Stomach smooth muscle (tissue), 2 donors: ENCODE measurements around the gene PRRC2C.
"Not testable (repeated sequence)": the region's sequence is repeated elsewhere in the genome, so short reads cannot be mapped to it uniquely, and the experiment has no call there.

Experiments used
- H3K27ac ChIP-seq: one replicate; pipeline ENCODE4 v1.7.0; 2013; ENCODE audit warnings: mild to moderate bottlenecking, low read length, inconsistent platforms
- H3K27me3 ChIP-seq, 2 donors: one replicate each; pipeline ENCODE4 v1.7.0; 2013; ENCODE audit warnings: low read length in 2 of 2; ENCODE audit not compliant: insufficient read depth in 2 of 2, control insufficient read depth in 1 of 2
- H3K36me3 ChIP-seq, 2 donors: one replicate each; pipeline ENCODE4 v1.7.0; 2013; ENCODE audit warnings: low read length in 2 of 2; ENCODE audit not compliant: control insufficient read depth in 2 of 2, insufficient read depth in 2 of 2
- H3K4me1 ChIP-seq: one replicate; pipeline ENCODE4 v1.7.0; 2013; ENCODE audit warnings: low read length; ENCODE audit not compliant: control insufficient read depth, insufficient read depth
- H3K4me3 ChIP-seq, 2 donors: one replicate each; pipeline ENCODE4 v1.7.0; 2013; ENCODE audit warnings: low read length in 2 of 2
- H3K9ac ChIP-seq, 2 donors: one replicate each; pipeline ENCODE4 v1.7.0; 2013; ENCODE audit warnings: low read length in 2 of 2, mild to moderate bottlenecking in 1 of 2
- H3K9me3 ChIP-seq, 2 donors: one replicate each; pipeline ENCODE4 v1.7.0; 2013; ENCODE audit warnings: low read length in 2 of 2; ENCODE audit not compliant: control insufficient read depth in 2 of 2
- donor health status: healthy.
- donor health status: Pancreatic carcinoma.

Gene PRRC2C

GRCh38 chr1:171582589-171582988 is 97.3 kb downstream of the PRRC2C start:
- Histone ChIP-seq H3K27me3 (no peaks in the 10 kb centered on the region), H3K4me3 (no peak overlapping the region), H3K9me3 (no peaks in the 10 kb centered on the region), H3K36me3 (peaks cover 30 to 51% of the 10 kb centered on the region in 2 donors), H3K4me1 (no peaks in the 10 kb centered on the region), H3K9ac (no peak overlapping the region), H3K27ac (no peak overlapping the region)

GRCh38 chr1:171583591-171584201 is 98.4 kb downstream of the PRRC2C start:
- peaks cover 32 to 48% of the 10 kb centered on the region in 2 donors for H3K36me3 ChIP-seq
- H3K4me3 ChIP-seq = no peak overlapping the region
- no peaks in the 10 kb centered on the region for H3K9me3 ChIP-seq
- no peak overlapping the region for H3K9ac ChIP-seq
- no peak overlapping the region for H3K27ac ChIP-seq
- no peaks in the 10 kb centered on the region for H3K4me1 ChIP-seq
- no peaks in the 10 kb centered on the region for H3K27me3 ChIP-seq

- no peak overlapping the region for H3K9ac ChIP-seq
- no peaks in the 10 kb centered on the region for H3K4me1 ChIP-seq
- H3K36me3 ChIP-seq = peaks cover 25 to 43% of the 10 kb centered on the region in 2 donors
- no peak overlapping the region for H3K27ac ChIP-seq
- no peak overlapping the region for H3K4me3 ChIP-seq
- H3K9me3 ChIP-seq = no peaks in the 10 kb centered on the region
- no peaks in the 10 kb centered on the region for H3K27me3 ChIP-seq
Observed at GRCh38 chr1:171585715-171586114, 100.4 kb downstream of the PRRC2C start.

GRCh38 chr1:171588230-171588629 is 102.9 kb downstream of the PRRC2C start:
- Histone ChIP-seq H3K4me3 (no peak overlapping the region), H3K4me1 (no peaks in the 10 kb centered on the region), H3K27me3 (no peaks in the 10 kb centered on the region), H3K36me3 (peaks cover 36 to 46% of the 10 kb centered on the region in 2 donors), H3K9me3 (no peaks in the 10 kb centered on the region), H3K27ac (no peak overlapping the region), H3K9ac (no peak overlapping the region)

GRCh38 chr1:171590022-171590421 is 104.7 kb downstream of the PRRC2C start:
- Histone ChIP-seq H3K4me1 (no peaks in the 10 kb centered on the region), H3K27me3 (no peaks in the 10 kb centered on the region), H3K36me3 (peaks cover 28 to 40% of the 10 kb centered on the region in 2 donors), H3K4me3 (no peak overlapping the region), H3K27ac (no peak overlapping the region), H3K9me3 (no peaks in the 10 kb centered on the region), H3K9ac (no peak overlapping the region)

- H3K4me1 ChIP-seq = no peaks in the 10 kb centered on the region
- H3K27me3 ChIP-seq = no peaks in the 10 kb centered on the region
- no peak overlapping the region for H3K9ac ChIP-seq
- H3K36me3 ChIP-seq = peaks cover 14 to 15% of the 10 kb centered on the region in 2 donors
- no peaks in the 10 kb centered on the region for H3K9me3 ChIP-seq
- H3K4me3 ChIP-seq = no peak overlapping the region
- H3K27ac ChIP-seq = no peak overlapping the region
Observed at GRCh38 chr1:171595324-171595723, 110.0 kb downstream of the PRRC2C start.

- H3K9ac ChIP-seq = no peak overlapping the region
- H3K4me3 ChIP-seq = no peak overlapping the region
- H3K4me1 ChIP-seq = no peaks in the 10 kb centered on the region
- H3K27me3 ChIP-seq = no peaks in the 10 kb centered on the region
- no peak overlapping the region for H3K27ac ChIP-seq
- H3K9me3 ChIP-seq = no peaks in the 10 kb centered on the region
- H3K36me3 ChIP-seq = peaks cover 14 to 15% of the 10 kb centered on the region in 2 donors
Observed at GRCh38 chr1:171596119-171596518, 110.8 kb downstream of the PRRC2C start.

GRCh38 chr1:171596705-171597104 is 111.4 kb downstream of the PRRC2C start:
- H3K36me3 ChIP-seq = peaks cover 10 to 12% of the 10 kb centered on the region in 2 donors
- no peaks in the 10 kb centered on the region for H3K27me3 ChIP-seq
- H3K9ac ChIP-seq = no peak overlapping the region
- H3K4me1 ChIP-seq = no peaks in the 10 kb centered on the region
- H3K4me3 ChIP-seq = no peak overlapping the region
- H3K9me3 ChIP-seq = no peaks in the 10 kb centered on the region
- no peak overlapping the region for H3K27ac ChIP-seq

GRCh38 chr1:171597203-171597602 is 111.9 kb downstream of the PRRC2C start:
- Histone ChIP-seq H3K9me3 (no peaks in the 10 kb centered on the region), H3K4me3 (no peak overlapping the region), H3K27me3 (no peaks in the 10 kb centered on the region), H3K4me1 (no peaks in the 10 kb centered on the region), H3K36me3 (peaks cover 6 to 7% of the 10 kb centered on the region in 2 donors), H3K27ac (no peak overlapping the region), H3K9ac (no peak overlapping the region)

- not testable (repeated sequence) for H3K9me3 ChIP-seq, H3K36me3 ChIP-seq, H3K4me3 ChIP-seq, H3K9ac ChIP-seq, H3K4me1 ChIP-seq, H3K27me3 ChIP-seq, H3K27ac ChIP-seq
Observed at GRCh38 chr1:171600310-171600709, 115.0 kb downstream of the PRRC2C start.

- Histone ChIP-seq H3K36me3 (no peaks in the 10 kb centered on the region), H3K27ac (no peak overlapping the region)
Observed at GRCh38 chr1:171600862-171601261, 115.5 kb downstream of the PRRC2C start.

More at GRCh38 chr1:171600862-171601261, 115.5 kb downstream of the PRRC2C start:
- Histone ChIP-seq H3K4me1 (no peaks in the 10 kb centered on the region), H3K9ac (no peak overlapping the region), H3K4me3 (no peak overlapping the region), H3K9me3 (no peaks in the 10 kb centered on the region), H3K27me3 (no peaks in the 10 kb centered on the region)
